ENCODE results near the gene TFDP2. TPM values are rescaled to one million over a fixed set of nuclear protein-coding genes. Genes with fewer than 3 reads are reported as not detected.

The TFDP2 gene
- total and polyA plus RNA-seq, 2 experiments from 2014 or later = 150 to 410 TPM

DNA sequence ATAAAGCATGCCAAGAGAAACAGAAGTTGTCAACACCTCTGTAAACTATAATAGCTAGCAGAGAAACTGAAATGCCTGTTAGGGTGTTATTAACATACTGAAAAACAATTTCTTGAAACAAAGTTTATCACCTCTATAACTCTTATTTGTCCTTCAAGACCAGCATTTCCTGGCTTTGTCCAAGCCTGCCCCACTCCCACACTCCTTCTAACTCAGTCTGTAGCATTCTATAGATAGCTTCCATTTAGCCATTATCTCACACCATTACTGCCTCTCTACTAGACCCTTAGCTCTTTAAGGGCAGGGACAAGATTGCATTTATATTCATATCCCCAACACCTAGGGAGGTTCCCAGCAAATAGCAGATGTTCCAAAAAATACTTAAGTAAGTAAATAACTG is 39.5 kb upstream of the TFDP2 start (continued):
- TF ChIP-seq, protein P1, sequence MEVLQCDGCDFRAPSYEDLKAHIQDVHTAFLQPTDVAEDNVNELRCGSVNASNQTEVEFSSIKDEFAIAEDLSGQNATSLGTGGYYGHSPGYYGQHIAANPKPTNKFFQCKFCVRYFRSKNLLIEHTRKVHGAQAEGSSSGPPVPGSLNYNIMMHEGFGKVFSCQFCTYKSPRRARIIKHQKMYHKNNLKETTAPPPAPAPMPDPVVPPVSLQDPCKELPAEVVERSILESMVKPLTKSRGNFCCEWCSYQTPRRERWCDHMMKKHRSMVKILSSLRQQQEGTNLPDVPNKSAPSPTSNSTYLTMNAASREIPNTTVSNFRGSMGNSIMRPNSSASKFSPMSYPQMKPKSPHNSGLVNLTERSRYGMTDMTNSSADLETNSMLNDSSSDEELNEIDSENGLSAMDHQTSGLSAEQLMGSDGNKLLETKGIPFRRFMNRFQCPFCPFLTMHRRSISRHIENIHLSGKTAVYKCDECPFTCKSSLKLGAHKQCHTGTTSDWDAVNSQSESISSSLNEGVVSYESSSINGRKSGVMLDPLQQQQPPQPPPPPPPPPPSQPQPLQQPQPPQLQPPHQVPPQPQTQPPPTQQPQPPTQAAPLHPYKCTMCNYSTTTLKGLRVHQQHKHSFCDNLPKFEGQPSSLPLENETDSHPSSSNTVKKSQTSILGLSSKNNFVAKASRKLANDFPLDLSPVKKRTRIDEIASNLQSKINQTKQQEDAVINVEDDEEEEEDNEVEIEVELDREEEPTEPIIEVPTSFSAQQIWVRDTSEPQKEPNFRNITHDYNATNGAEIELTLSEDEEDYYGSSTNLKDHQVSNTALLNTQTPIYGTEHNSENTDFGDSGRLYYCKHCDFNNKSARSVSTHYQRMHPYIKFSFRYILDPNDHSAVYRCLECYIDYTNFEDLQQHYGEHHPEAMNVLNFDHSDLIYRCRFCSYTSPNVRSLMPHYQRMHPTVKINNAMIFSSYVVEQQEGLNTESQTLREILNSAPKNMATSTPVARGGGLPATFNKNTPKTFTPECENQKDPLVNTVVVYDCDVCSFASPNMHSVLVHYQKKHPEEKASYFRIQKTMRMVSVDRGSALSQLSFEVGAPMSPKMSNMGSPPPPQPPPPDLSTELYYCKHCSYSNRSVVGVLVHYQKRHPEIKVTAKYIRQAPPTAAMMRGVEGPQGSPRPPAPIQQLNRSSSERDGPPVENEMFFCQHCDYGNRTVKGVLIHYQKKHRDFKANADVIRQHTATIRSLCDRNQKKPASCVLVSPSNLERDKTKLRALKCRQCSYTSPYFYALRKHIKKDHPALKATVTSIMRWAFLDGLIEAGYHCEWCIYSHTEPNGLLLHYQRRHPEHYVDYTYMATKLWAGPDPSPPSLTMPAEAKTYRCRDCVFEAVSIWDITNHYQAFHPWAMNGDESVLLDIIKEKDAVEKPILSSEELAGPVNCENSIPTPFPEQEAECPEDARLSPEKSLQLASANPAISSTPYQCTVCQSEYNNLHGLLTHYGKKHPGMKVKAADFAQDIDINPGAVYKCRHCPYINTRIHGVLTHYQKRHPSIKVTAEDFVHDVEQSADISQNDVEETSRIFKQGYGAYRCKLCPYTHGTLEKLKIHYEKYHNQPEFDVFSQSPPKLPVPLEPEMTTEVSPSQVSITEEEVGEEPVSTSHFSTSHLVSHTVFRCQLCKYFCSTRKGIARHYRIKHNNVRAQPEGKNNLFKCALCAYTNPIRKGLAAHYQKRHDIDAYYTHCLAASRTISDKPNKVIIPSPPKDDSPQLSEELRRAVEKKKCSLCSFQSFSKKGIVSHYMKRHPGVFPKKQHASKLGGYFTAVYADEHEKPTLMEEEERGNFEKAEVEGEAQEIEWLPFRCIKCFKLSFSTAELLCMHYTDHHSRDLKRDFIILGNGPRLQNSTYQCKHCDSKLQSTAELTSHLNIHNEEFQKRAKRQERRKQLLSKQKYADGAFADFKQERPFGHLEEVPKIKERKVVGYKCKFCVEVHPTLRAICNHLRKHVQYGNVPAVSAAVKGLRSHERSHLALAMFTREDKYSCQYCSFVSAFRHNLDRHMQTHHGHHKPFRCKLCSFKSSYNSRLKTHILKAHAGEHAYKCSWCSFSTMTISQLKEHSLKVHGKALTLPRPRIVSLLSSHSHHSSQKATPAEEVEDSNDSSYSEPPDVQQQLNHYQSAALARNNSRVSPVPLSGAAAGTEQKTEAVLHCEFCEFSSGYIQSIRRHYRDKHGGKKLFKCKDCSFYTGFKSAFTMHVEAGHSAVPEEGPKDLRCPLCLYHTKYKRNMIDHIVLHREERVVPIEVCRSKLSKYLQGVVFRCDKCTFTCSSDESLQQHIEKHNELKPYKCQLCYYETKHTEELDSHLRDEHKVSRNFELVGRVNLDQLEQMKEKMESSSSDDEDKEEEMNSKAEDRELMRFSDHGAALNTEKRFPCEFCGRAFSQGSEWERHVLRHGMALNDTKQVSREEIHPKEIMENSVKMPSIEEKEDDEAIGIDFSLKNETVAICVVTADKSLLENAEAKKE (CRISPR knock-in tag; IDR thresholded peaks at IDR 0.05) = no peak
- no peak for TF ChIP-seq EZH2phosphoT487 (IDR thresholded peaks at IDR 0.05; ENCODE audit: unreplicated experiment)
- TF ChIP-seq, protein P2, sequence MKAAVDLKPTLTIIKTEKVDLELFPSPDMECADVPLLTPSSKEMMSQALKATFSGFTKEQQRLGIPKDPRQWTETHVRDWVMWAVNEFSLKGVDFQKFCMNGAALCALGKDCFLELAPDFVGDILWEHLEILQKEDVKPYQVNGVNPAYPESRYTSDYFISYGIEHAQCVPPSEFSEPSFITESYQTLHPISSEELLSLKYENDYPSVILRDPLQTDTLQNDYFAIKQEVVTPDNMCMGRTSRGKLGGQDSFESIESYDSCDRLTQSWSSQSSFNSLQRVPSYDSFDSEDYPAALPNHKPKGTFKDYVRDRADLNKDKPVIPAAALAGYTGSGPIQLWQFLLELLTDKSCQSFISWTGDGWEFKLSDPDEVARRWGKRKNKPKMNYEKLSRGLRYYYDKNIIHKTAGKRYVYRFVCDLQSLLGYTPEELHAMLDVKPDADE (IDR thresholded peaks at IDR 0.05) = no peak
- TF ChIP-seq STAT1 (IDR thresholded peaks at IDR 0.05; ENCODE audit: unreplicated experiment) = no peak
- no peak for TF ChIP-seq CREB1 (CRISPR knock-in tag; IDR thresholded peaks at IDR 0.05; ENCODE audit: low read depth)
- no peak for TF ChIP-seq JUNB (IDR thresholded peaks at IDR 0.05; ENCODE audit: unreplicated experiment)
- TF ChIP-seq, protein P3, sequence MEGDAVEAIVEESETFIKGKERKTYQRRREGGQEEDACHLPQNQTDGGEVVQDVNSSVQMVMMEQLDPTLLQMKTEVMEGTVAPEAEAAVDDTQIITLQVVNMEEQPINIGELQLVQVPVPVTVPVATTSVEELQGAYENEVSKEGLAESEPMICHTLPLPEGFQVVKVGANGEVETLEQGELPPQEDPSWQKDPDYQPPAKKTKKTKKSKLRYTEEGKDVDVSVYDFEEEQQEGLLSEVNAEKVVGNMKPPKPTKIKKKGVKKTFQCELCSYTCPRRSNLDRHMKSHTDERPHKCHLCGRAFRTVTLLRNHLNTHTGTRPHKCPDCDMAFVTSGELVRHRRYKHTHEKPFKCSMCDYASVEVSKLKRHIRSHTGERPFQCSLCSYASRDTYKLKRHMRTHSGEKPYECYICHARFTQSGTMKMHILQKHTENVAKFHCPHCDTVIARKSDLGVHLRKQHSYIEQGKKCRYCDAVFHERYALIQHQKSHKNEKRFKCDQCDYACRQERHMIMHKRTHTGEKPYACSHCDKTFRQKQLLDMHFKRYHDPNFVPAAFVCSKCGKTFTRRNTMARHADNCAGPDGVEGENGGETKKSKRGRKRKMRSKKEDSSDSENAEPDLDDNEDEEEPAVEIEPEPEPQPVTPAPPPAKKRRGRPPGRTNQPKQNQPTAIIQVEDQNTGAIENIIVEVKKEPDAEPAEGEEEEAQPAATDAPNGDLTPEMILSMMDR (conservative IDR thresholded peaks at IDR 0.05; ENCODE audit: low read depth in 2 of 2) = no peak

Data from GM23338 (cell line).